Pancreas (tissue), 10 donors: ENCODE data around the gene RNF114. TPM values are rescaled to one million over a fixed set of nuclear protein-coding genes. Genes with fewer than 3 reads are reported as not detected.

Source experiments
- ATAC-seq, 4 donors: fragments of 200-7000 bp; cut with Tn5 transposase; one replicate each; pipeline versions ENCODE4 v1.8.0 to v1.9.1; 2020; ENCODE audit warnings: mild to moderate bottlenecking in 4 of 4, moderate library complexity in 4 of 4
- DNase-seq, 6 donors: peaks; one replicate each; pipeline ENCODE4 v3.0.0-alpha.2; 2020
- FAIRE-seq: peaks from 2 replicates; lab custom pipeline; 2012; peaks lifted over from hg19 to GRCh38; lab: Jason Lieb, UNC
- H3K27ac ChIP-seq, 4 donors: fragments of 200-600 bp; sonication (generic); 1 replicate in 3 of 4; 2 replicates in 1 of 4; pipeline versions ENCODE4 v1.5.0 to v1.8.0; 2020
- H3K27me3 ChIP-seq, 4 donors: fragments of 200-600 bp; one replicate each; pipeline ENCODE4 v1.8.0; 2021
- H3K36me3 ChIP-seq, 3 donors: fragments of 200-600 bp; sonication (generic) in 1 of 3; one replicate each; pipeline versions ENCODE4 v1.5.0 to v1.8.0; 2020 to 2021
- H3K4me1 ChIP-seq, 3 donors: fragments of 200-600 bp; one replicate each; pipeline ENCODE4 v1.8.0; 2021
- H3K4me3 ChIP-seq, 4 donors: fragments of 200-600 bp; sonication (generic) in 2 of 4; one replicate each; pipeline versions ENCODE4 v1.5.0 to v1.8.0; 2020 to 2021
- H3K9me3 ChIP-seq, 4 donors: fragments of 200-600 bp; one replicate each; pipeline ENCODE4 v1.8.0; 2021
- WGBS, 2 donors: extraction: QIAGEN DNeasy Blood & Tissue Kit; methylation state at CpG; one replicate each; pipeline ENCODE4 v1.1.7; 2013; 5-methylcytosine and 5-hydroxymethylcytosine counted together
- intact Hi-C, 3 donors: fragments of 100-400 bp; cut with DNase I; formaldehyde crosslinking; loops; one replicate each; pipeline versions ENCODE4 v1.11.1 to v1.14.2; 2022
- polyA plus RNA-seq, 2 donors: library from polyadenylated mRNA; stranded (reverse); fragments of 200-250 nt; gene quantifications; one replicate each; pipeline ENCODE4 v1.2.3, GENCODE V29; 2013
- total RNA-seq, 6 donors: library from RNA; stranded (reverse); fragmentation: NEBNext Ultra II Directional in 4 of 6; extraction: Animal tissue kit (Norgen Biotek cat#: 25700) in 4 of 6; gene quantifications; one replicate each; pipeline versions ENCODE4 v1.2.1 to v1.2.4, GENCODE V29; 2021 to 2023
- TF ChIP-seq, protein P1 (sequence below), 4 donors: fragments of 200-600 bp; sonication (generic) in 3 of 4; IDR thresholded peaks; one replicate each; pipeline versions ENCODE4 v1.5.0 to v1.8.0; 2021; ENCODE audit warnings: antibody characterized with exemption in 4 of 4
- donor health status: healthy with polysubstance abuse.
- donor health status: DM: no; HTN: no; CAD: no; lungs with moderate emphysema.
- donor health status: DM: no; HTN: no; CAD: no.
- donor health status: control.
- donor health status: control.
- donor health status: Bipolar disorder and iron deficiency.
- donor health status: DM: yes; HTN: yes; CAD: no.
- donor health status: DM: no; HTN: no; CAD: no.
- donor health status: DM: no; HTN: no; CAD: no.
- donor health status: DM: yes; HTN: yes; CAD: no.

RNF114 gene
- total and polyA plus RNA-seq, 8 donors, result 33.3 to 61.9 (median 44.0) TPM

DNA sequence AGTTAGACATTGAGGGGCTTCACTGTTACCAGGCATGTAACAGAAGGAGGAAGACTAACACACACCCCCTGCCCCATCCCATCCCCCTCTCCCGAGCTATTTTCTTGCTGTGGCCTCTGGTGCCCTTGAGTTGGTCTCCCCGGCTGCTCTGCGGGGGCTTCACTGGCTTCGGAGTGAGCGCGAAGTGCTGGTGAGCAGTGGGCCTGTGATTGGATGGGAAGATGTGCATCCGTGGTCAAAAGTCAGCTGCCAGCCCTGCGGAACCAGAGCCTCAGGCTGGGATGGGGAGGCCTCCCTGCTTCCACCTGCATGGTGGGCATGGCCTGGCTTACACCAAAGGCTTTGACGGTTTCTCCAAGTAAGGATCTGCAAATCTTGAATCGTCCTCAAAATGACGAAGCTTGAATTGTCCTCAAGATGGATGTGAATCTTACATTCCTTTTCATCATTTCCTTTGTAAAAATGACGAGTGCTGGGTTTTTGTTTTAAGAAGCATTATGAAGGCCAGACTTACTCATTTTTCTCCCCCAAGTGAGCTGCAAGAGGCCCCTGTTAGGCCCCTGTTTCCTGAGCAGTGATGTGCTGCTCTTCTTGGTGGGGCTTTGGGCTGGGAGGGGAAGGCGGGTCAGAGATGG, 44.6 kb upstream of the RNF114 start:
- no peak for FAIRE-seq
- Histone ChIP-seq H3K36me3 (no peaks in the 10 kb centered on the region), H3K9me3 (no peaks in the 10 kb centered on the region), H3K4me3 (no peak overlapping the region), H3K27ac (no peak overlapping the region), H3K27me3 (no peaks in the 10 kb centered on the region), H3K4me1 (peaks cover 14 to 20% (median 19%) of the 10 kb centered on the region in 3 donors)
- TF ChIP-seq, protein P1, sequence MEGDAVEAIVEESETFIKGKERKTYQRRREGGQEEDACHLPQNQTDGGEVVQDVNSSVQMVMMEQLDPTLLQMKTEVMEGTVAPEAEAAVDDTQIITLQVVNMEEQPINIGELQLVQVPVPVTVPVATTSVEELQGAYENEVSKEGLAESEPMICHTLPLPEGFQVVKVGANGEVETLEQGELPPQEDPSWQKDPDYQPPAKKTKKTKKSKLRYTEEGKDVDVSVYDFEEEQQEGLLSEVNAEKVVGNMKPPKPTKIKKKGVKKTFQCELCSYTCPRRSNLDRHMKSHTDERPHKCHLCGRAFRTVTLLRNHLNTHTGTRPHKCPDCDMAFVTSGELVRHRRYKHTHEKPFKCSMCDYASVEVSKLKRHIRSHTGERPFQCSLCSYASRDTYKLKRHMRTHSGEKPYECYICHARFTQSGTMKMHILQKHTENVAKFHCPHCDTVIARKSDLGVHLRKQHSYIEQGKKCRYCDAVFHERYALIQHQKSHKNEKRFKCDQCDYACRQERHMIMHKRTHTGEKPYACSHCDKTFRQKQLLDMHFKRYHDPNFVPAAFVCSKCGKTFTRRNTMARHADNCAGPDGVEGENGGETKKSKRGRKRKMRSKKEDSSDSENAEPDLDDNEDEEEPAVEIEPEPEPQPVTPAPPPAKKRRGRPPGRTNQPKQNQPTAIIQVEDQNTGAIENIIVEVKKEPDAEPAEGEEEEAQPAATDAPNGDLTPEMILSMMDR (IDR thresholded peaks at IDR 0.05), result no peak
- intact Hi-C loops, result no loop called here
- DNase-seq, result no peak
- 91 to 94% methylated on average over 13 of the region's 13 CpGs for WGBS, 2 donors
- ATAC-seq, result no peak

DNA sequence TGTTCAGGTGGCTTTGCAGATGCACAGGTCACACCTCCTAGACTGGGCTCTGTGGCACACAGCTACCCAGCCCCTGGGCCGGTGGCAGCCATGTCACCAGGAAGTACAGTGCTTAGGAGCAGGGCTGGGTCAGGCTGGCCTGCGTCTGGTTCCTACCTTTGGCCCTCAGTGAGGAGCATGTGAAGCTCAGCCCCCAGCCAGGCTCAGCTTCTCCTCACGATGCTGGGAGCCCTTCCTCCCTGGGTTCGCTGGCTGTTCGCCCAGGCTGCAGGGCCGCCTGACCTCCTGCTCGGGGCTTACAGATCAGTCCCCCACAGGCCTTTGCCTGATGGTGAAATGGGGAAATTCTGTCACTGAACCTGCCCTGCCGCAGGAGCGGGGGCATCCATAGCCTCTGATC, 43.9 kb upstream of the RNF114 start:
- no peaks in the 10 kb centered on the region for H3K36me3 ChIP-seq
- H3K27me3 ChIP-seq, result no peaks in the 10 kb centered on the region
- no peaks in the 10 kb centered on the region for H3K9me3 ChIP-seq
- DNase-seq (peak in 1 of 6 donors; percentile 48), ATAC-seq (no peak), FAIRE-seq (no peak)
- H3K27ac ChIP-seq, result no peak overlapping the region
- H3K4me1 ChIP-seq, result peaks cover 14 to 20% (median 19%) of the 10 kb centered on the region in 3 donors
- intact Hi-C loops, result no loop called here
- TF ChIP-seq, protein P1 (IDR thresholded peaks at IDR 0.05), result no peak
- no peak overlapping the region for H3K4me3 ChIP-seq
- WGBS, 2 donors, result 85 to 89% methylated on average over 9 of the region's 9 CpGs

DNA sequence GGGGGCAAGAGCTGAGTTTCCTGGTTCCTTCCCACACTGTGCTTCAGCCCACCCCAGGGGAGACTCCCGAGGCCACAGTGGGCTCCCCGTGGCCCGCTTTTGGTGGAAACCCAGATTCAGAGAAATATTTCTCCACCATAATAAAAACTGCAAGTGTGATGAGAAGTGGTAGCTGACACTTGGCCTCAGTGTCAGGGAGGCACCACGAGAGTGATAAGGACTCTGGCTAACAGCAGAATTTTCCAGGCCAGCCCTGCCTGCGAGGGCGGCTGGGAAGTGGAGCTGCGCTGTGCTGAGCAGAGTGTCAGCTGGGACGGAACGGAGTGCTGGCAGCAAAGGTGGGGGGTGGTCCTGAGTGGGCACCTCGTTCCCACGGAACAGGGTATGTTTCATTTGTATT, 43.4 kb upstream of the RNF114 start:
- Histone ChIP-seq H3K9me3 (no peaks in the 10 kb centered on the region), H3K36me3 (no peaks in the 10 kb centered on the region), H3K4me1 (peaks cover 14 to 20% (median 19%) of the 10 kb centered on the region in 3 donors), H3K27me3 (no peaks in the 10 kb centered on the region), H3K27ac (no peak overlapping the region), H3K4me3 (no peak overlapping the region)
- peak in 1 of 6 donors; percentile 51 for DNase-seq
- ATAC-seq, result no peak
- intact Hi-C loops, result no loop called here
- TF ChIP-seq, protein P1 (IDR thresholded peaks at IDR 0.05), result no peak
- 45 to 52% methylated on average over 11 of the region's 11 CpGs for WGBS, 2 donors
- no peak for FAIRE-seq

DNA sequence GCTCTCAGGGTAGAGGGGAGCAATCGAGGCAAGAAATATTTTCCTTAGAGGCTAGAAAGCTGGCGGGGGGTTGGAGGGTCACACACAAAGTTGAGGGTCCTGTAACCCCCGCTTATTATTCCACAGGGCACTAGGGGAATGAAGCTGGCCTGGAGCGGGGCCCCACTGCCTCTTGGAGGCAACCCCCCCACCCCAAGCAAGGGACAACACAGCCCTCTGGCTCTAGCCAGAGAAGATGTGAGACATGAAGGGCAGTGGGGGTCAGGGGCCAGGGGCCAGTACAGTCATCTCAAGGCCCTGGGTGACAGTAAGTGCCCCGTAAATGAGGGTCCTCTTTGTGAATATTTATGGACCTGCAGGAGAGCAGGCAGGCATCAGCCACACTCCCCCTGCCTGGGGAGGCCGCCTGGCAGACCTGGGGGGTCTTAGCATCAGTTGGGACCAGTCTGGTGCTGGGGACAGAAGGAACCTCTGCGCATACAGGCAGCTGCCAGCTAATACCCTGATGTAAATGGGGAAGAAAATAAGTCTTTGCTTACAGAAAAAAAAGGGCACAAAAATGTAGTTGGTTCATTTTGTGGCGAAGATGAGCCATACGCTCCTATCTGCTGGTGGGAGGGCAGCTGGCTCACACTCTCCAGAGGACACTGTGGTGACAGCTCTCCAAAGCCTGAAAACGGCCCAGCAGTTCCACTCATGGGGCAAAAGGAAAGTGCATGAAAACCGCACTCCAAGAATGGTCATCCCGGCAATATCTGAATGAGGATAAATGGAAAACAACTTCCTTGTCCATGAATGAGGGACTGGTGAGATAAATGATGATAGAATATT, 42.7 kb upstream of the RNF114 start:
- no peak for FAIRE-seq

More for the DNA sequence above, 42.7 kb upstream of the RNF114 start:
- TF ChIP-seq, protein P1 (IDR thresholded peaks at IDR 0.05), result no peak
- no peak overlapping the region for H3K27ac ChIP-seq
- 70 to 83% methylated on average over 12 of the region's 12 CpGs for WGBS, 2 donors
- peaks cover 14 to 20% (median 19%) of the 10 kb centered on the region in 3 donors for H3K4me1 ChIP-seq
- intact Hi-C loops, result no loop called here
- DNase-seq, result peak in 1 of 6 donors; percentile 29
- no peak overlapping the region for H3K4me3 ChIP-seq
- H3K9me3 ChIP-seq, result no peaks in the 10 kb centered on the region
- no peak for ATAC-seq
- no peaks in the 10 kb centered on the region for H3K36me3 ChIP-seq
- no peaks in the 10 kb centered on the region for H3K27me3 ChIP-seq
